NCI-H2081 treated with DMSO at 0.1 percent for 48 hours (cell line): ENCODE results near the gene CHMP1A.
"Not testable (repeated sequence)": the region's sequence is repeated elsewhere in the genome, so short reads cannot be mapped to it uniquely, and the experiment has no call there.

Experiments used
- DNase-seq: peaks from one replicate; lab custom pipeline; 2025; lab: John Stamatoyannopoulos, UW

CHMP1A gene

GRCh38 chr16:89657442-89658220, at the start of gene CHMP1A, which contains the start of gene SPATA33:
CHMP1A (minus strand) TSS chr16:89657708; CDS start chr16:89657588, 120 bp downstream.
SPATA33 (plus strand) TSS chr16:89657836; CDS start chr16:89657912, 76 bp downstream.
- peak; percentile 17 for DNase-seq

GRCh38 chr16:89706518-89707260, 49.2 kb upstream of the CHMP1A start:
- DNase-seq: no peak

GRCh38 chr16:89705006-89705405, 47.5 kb upstream of the CHMP1A start:
- no peak for DNase-seq

DNA sequence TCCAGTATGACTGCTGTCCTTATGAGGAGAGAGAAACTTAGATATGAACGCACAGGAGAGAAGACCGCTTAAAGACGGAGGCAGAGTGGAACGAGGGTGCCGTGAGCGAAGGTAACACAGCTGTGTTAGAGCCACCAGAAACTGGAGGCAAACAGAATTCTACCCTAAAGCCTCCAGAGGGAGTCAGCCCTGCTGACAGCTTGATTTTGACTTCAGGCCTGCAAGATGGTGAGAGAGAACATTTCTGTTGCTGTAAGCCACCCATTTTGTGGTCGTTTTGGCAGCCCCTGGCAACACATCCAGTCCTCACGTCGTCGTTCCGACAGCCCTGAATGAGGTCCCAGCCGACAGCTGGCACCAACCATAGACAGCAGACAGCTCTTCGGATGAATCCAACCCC, 46.8 kb upstream of the CHMP1A start:
- DNase-seq: no peak

DNA sequence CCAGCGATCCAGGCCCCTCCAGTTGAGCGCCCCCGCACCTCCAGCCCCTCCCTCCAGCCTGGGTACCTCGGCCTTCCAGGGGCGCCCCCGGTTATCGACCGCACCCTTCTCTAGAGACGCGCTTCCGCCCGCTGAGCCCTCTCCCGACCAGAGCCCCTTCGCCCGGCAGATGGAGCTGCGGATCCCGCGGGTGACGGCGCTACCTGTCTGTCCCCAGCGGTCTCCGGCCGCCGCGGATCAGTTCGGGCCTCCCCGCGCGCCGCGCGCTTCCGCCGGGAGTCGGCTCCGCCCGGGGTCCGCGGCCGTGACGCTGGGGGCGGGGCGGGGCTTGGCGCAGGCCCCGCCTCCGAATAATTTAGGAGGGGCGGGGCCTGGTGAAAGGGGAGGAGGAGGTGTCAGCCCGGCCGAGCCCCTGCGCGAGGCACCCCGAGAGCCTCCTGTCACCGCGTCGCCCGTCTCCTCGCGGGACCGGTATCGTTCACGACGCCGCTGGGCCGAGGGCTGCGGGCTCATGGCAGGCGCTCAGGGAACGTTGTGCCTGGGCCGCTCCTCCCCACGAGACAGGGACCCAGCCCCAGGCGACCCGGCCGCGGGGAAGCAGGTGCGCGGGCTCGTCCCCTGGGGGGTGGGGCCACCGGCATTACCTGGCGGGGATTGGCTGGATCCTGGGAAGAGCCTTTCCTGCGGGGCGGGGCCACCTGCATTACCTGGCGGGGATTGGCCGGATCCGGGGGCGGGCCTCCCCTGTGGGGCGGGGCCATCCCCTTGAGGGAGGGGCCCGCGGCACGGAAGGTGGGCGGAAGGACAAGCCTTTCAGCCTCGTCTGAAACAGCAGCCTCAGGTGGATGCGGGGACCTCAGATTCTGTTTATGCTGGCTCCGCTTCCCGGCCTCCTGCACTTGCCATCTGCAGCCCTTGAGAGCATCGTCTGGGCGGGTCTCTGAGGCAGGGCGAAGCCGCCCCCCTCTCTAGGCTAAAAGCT, 44.2 kb upstream of the CHMP1A start, which contains the start of gene SPATA2L:
TSS of gene SPATA2L (minus strand) at position 281 of the 982 bp plus-strand sequence. CDS start 473 bp downstream, outside the sequence.
- DNase-seq: peak; percentile 52

DNA sequence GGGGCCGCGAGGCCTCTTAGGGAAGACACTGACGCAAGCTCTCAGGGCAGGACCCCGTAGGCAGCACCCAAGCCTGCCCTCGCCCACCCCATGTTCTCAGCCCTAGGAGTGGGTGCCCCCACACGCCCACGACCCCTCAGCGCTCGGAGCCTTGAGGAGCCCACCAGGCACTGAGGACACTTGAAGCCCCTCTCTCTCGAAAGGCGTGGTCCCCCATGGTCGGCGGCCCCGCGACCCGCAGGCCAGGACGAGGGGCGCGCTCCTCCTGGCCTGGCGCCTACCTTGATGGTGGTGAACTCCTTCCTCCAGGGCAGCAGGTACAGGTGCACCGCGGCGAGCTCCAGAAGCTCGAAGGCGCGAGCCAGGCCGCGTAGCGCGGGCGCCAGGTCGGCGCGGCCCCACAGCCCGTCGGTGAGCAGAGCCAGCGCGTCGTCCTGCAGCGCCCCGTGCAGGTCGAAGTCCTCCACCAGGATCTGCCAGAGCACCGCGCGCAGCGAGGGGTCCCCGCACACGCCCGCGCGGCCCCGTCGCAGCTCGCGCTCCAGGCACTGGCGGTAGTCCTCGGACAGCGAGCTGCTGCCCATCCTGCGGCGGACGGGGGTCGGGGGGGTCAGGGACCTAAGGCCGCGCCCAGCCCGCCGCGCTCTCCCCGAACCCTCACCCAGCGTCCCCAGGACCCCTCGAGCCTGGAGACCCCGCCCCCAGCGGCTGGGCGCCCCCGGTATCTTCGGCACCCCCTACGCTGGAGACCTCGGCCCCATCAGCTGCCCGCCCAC, 43.3 kb upstream of the CHMP1A start:
- no peak for DNase-seq

GRCh38 chr16:89700100-89700648, 42.7 kb upstream of the CHMP1A start:
- DNase-seq: peak; percentile 92

DNA sequence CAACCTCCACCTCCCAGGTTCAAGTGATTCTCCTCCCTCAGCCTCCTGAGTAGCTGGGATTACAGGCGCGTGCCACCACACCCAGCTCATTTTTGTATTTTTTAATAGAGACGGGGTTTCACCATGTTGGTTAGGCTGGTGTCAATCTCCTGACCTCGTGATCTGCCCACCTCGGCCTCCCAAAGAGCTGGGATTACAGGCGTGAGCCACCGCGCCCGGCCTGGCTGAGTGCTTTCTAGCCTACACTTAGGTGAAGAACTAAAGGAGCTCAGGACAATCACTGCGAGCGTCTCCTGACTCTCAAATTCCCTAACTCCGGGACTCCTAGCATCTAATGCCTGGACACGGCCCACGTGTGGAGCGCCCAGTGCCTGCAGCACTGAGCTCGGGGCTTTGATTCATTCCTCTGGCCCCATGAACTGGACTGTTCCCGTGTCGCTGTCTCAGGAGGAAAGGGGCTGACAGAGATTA, 42.2 kb upstream of the CHMP1A start:
- DNase-seq: not testable (repeated sequence)

DNA sequence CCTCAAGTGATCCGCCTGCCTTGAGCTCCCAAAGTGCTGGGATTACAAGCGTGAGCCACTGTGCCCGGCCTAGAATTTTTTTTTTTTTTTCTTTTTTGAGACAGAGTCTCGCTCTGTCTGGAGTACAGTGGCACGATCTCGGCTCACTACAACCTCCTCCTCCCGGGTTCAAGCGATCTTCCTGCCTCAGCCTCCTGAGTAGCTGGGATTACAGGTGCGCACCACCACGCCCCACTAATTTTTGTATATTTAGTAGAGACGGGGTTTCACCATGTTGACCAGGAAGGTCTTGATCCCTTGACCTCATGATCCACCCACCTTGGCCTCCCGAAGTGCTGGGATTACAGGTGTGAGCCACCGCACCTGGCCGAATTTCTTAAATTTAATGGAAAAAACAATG, 41.2 kb upstream of the CHMP1A start:
- DNase-seq: not testable (repeated sequence)

GRCh38 chr16:89697616-89698331, 40.3 kb upstream of the CHMP1A start:
- no peak for DNase-seq

- DNase-seq: no peak
Measured at GRCh38 chr16:89697161-89697615, 39.7 kb upstream of the CHMP1A start.

DNA sequence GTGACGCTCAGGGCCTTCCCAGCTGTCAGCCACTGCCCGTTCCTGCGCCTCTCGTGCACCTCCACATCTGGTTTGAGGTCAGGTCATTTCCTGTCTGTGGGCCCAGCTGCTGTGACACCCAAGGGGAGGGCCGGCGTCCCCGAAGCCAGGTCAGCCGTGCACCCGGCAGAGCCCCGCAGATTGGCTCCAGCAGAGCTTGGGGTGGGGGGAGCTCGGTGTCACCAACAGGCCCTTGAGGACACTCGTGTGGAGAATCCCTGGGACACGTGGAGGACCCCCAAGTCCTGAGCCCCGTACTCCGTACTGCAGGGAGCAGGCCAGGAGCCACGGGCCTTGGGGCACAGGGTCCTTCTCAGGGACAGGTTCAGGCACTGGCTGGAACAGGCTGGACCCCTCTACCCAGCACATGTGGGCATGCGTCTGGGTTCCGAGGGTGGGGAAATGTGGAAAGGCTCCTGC, 39.2 kb upstream of the CHMP1A start:
- no peak for DNase-seq

DNA sequence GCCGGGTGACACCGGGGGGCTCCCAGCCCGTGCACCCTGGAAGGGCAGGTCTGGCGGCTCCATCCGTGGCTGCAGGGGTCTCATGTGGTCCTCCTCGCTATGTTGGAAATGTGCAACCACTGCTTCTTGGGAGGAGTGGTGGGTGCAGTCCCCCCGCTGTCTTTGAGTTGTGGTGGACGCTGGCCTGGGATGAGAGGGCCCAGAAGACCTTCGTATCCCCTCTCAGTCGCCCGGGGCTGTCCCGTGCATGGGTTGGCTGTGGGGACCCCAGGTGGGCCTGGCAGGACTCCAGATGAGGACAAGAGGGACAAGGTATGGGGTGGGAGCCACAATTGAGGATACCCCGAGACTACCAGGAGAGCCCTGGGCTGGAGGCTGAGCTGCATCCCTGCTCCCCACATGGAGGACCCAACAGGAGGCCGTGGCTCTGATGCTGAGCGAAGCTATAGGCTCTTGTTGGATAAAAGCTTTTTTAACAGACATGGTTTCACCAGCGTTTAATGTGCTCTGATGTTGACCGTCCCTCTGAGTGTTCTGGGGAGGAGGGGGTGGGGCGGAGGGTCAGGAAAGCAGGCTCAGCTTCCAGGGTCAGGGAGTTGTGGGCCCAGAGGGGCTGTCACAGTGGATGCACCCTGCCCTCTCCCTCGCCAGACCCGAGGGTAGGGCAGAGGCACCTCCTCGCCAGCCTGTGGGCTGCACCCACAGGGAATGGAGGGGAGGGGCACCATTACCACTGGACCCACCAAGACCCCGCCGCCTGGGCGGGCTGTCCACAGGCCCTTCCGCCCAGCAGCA, 38.6 kb upstream of the CHMP1A start:
- no peak for DNase-seq

DNA sequence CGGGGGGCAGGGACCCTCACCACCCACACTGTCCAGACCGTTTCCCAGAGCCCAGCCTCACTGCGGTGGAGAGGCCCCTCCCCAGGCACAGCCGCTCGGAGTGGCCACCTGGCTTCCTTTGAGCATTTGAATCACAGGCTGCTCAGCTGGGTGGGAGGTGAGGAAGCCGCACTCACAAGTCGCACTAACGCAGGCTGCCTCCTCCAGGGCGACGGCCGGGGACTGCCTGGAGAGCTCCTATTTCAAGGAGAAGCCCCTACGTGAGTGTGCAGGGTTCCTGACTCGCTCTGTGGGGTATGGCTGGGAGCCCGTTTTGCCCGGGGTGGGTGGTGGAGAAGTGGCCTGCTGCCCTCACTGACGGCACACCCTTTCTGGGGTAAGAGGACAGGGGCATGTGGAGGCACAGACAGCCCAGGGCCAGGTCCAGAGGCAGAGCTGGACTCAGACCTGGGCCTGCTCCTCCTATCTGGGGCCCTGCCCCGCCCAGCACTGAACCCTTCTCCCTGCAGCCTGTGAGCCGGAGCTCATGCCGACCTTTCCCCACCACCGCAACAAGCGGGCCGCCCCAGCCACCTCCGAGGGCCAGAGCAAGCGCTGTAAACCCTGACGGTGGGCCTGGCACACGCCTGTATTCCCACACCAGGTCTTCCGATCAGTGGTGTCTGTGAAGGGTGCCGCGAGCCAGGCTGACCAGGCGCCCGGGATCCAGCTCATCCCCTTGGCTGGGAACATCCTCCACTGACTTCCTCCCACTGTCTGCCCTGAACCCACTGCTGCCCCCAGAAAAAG, 37.8 kb upstream of the CHMP1A start:
- no peak for DNase-seq

DNA sequence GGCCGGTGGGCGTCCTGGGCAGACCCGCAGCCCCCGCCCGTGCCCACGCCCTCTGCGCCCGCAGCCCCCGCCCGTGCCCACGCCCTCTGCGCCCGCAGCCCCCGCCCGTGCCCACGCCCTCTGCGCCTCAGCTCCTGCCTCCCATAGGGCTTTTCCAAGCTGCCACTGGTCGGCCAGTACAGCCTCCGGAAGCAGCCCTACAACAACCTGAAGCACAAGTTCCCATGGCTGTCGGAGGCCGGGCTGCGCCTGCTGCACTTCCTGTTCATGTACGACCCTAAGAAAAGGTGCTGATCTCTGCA, 37.2 kb upstream of the CHMP1A start:
- DNase-seq: not testable (repeated sequence)

DNA sequence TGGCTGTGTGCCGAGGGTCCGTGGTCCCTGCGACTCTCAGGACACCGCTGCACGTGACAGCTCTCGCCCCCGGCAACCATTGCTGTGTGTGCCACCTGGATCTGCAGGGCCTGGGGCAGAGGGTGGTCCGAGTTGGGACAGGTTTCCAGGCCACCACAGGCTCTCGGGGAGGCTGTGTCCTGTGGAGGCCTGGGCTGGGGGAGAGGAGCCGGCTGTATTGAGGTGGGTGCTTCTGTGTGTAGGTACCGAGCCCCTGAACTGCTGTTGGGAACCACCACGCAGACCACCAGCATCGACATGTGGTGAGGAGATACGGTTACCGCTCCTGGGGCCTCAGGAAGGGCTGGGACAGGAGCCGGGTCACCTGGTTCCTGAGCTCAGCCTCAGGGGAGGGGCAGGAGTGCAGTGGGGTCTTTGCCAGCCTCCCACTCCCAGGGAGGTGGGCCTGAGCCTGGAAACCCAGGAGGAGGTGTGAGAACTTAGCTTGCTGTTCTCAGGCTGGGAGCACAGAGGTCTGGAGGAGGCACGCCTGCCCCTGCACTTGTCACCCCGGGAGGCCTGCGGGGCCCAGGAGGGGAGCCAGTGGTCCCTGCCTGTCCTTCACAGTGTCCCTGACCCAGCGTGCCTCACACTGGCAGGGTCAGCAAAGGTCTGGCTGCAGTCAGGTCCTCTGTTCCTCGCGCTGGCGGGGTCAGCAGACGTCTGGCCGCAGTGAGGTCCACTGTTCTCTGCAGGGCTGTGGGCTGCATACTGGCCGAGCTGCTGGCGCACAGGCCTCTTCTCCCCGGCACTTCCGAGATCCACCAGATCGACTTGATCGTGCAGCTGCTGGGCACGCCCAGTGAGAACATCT, 36.6 kb upstream of the CHMP1A start:
- DNase-seq: no peak

DNA sequence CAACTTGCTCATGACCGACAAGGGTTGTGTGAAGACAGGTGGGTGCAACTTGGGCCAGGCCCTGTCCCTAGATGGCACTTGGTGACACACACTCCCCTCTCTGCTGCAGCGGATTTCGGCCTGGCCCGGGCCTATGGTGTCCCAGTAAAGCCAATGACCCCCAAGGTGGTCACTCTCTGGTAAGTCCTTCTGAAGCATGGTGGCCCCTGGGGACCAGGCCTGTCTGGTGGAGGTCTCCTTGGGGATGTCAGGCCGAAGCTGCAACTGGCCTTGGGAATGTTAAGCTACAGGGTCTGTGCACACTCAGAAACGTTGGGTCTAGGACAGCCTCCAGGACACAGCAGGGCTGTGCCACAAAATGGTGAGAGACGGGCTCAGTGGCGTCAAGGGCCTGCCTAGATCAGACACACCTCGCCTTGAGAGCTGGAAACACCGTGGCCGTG, 35.8 kb upstream of the CHMP1A start:
- DNase-seq: no peak
